Measurements from ENCODE around the gene UBE2E2. TPM values are rescaled to one million over a fixed set of nuclear protein-coding genes. Genes with fewer than 3 reads are reported as not detected.

The UBE2E2 gene
- total RNA-seq, 1 donor from 2014 or later, result 45.9 TPM

- no peak overlapping the region for H3K27ac ChIP-seq
- ATAC-seq (no peak), DNase-seq (no peak)
- TF ChIP-seq CTCF (IDR thresholded peaks at IDR 0.05), result no peak
- peaks cover 13% of the 10 kb centered on the region for H3K4me1 ChIP-seq
- H3K4me3 ChIP-seq, result no peak overlapping the region
- H3K36me3 ChIP-seq, result no peaks in the 10 kb centered on the region
- intact Hi-C loops (cut with DNase I), result no loop called here
- H3K27me3 ChIP-seq, result no peaks in the 10 kb centered on the region
- H3K9me3 ChIP-seq, result no peaks in the 10 kb centered on the region
Measured at GRCh38 chr3:23256741-23257435, 53.8 kb downstream of the UBE2E2 start.

- no peak for DNase-seq
- no peak for ATAC-seq
- TF ChIP-seq CTCF (IDR thresholded peaks at IDR 0.05), result no peak
Measured at GRCh38 chr3:23258110-23258509, 55.0 kb downstream of the UBE2E2 start.

GRCh38 chr3:23259515-23259914 lies 56.4 kb downstream of the UBE2E2 start:
- Histone ChIP-seq H3K4me1 (peaks cover 14% of the 10 kb centered on the region), H3K27me3 (no peaks in the 10 kb centered on the region), H3K36me3 (no peaks in the 10 kb centered on the region), H3K9me3 (no peaks in the 10 kb centered on the region), H3K4me3 (no peak overlapping the region), H3K27ac (no peak overlapping the region)
- ATAC-seq (no peak), DNase-seq (no peak)
- intact Hi-C loops (cut with DNase I), result no loop called here
- no peak for TF ChIP-seq CTCF (IDR thresholded peaks at IDR 0.05)

More at GRCh38 chr3:23258110-23258509, 55.0 kb downstream of the UBE2E2 start:
- no peaks in the 10 kb centered on the region for H3K36me3 ChIP-seq
- H3K27ac ChIP-seq, result no peak overlapping the region
- no peak overlapping the region for H3K4me3 ChIP-seq
- peaks cover 17% of the 10 kb centered on the region for H3K4me1 ChIP-seq
- intact Hi-C loops (cut with DNase I), result no loop called here
- H3K9me3 ChIP-seq, result no peaks in the 10 kb centered on the region
- no peaks in the 10 kb centered on the region for H3K27me3 ChIP-seq

GRCh38 chr3:23262766-23263165 lies 59.6 kb downstream of the UBE2E2 start:
- H3K9me3 ChIP-seq, result no peaks in the 10 kb centered on the region
- TF ChIP-seq CTCF (IDR thresholded peaks at IDR 0.05), result no peak
- peaks cover 4% of the 10 kb centered on the region for H3K4me1 ChIP-seq
- H3K27ac ChIP-seq, result no peak overlapping the region
- no peaks in the 10 kb centered on the region for H3K36me3 ChIP-seq
- no peak overlapping the region for H3K4me3 ChIP-seq
- no peaks in the 10 kb centered on the region for H3K27me3 ChIP-seq
- ATAC-seq (no peak), DNase-seq (no peak)
- intact Hi-C loops (cut with DNase I), result no loop called here

- H3K4me3 ChIP-seq, result no peak overlapping the region
- no peak for ATAC-seq
Measured at GRCh38 chr3:23263796-23264195, 60.7 kb downstream of the UBE2E2 start.

More at GRCh38 chr3:23263796-23264195, 60.7 kb downstream of the UBE2E2 start:
- Histone ChIP-seq H3K4me1 (peaks cover 4% of the 10 kb centered on the region), H3K27ac (no peak overlapping the region), H3K27me3 (no peaks in the 10 kb centered on the region), H3K36me3 (no peaks in the 10 kb centered on the region), H3K9me3 (no peaks in the 10 kb centered on the region)
- intact Hi-C loops (cut with DNase I), result no loop called here
- no peak for DNase-seq
- no peak for TF ChIP-seq CTCF (IDR thresholded peaks at IDR 0.05)

All from upper lobe of right lung (tissue), 1 donor.